Fibroblast of skin of left biceps (primary cell): ENCODE results near the gene SKI.

ENCODE experiments used
- DNase-seq, 2 experiments: peaks; one replicate each; pipeline ENCODE4 v3.0.0-alpha.2; 2013; ENCODE audit warnings: low read depth in 2 of 2

Gene SKI

DNA sequence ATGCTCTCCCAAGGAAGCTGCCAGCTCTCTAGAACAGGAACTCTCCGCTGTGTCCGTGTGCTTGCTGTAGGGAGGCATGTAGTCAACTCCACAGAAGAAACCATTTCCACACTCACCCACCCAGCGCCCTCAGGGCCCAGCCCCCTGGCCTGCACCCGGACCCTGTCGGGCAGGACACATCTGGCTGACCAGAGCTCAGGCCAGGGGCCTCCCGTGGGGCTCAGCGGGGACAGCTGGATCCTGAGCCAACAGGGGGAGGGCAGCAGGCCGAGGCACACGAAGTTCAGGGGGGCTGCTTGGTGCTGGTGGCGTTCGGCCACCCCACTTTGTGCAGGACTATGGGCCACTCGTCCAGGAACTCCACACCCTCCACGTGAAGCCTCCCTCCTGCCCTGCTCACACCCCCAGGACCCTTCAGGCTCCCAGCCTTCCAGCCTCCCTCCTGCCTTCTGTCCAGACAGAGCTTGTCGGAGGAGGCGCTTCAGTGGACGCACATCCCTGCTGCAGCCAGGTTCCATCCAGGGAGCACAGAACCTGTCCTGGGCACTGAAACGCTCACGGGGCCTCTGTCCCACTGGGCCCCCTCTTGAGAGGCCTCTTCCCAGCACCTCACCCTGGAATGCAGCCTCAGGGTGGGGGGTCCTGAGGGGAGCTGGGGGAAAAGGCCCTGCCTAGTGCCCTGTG lies 18.6 kb upstream of the SKI start:
- no peak for DNase-seq

DNA sequence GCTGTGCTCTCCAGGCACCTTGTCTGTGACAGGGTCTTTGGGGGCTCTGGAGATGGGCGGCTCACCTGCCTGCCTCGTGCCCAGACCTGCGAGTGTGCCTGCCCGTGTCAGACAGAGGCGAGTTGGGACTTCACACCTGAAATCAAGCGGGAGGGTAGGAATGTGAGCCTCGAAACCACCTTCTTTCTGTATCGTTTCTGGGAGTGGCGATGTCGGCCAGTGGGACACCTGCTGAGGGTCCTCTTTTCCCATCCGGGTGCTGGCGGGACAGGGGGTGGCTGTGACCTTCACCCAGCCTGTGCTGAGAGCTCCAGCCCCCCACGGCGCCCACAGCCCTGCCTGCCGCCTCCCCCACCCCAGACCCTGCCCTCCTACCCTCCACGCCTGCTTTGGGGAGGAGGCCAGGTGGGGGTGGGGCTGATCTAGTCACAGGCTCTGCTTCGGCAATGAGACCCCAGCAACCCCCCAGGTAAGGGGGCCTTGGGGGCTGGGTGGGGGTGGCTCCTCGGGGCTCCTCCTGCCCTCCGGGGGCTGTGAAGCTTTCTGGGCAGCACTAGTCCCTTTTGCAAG lies 17.9 kb upstream of the SKI start:
- DNase-seq = no peak

DNA sequence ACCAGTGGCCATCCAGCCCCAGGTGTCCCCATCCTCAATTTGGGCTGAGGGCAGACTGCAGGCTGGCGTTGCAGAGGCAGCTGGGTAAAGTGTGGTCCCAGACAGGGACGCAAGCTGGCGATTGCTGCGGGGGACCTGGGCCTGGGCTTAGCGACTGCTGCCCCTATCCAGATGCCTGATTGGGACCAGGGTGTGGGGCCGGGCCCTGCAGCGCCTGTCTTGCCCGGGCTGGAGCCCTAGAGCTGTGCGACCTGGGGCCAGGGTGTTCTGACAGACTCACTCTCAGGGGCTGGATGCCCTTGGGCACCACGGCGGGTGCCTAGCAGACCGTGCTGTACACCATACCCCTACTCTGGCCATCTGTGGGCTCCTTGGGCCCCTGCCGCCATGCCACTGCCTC lies 17.3 kb upstream of the SKI start:
- DNase-seq = no peak

GRCh38 chr1:2212274-2212531 lies 15.9 kb upstream of the SKI start:
- DNase-seq = no peak

DNA sequence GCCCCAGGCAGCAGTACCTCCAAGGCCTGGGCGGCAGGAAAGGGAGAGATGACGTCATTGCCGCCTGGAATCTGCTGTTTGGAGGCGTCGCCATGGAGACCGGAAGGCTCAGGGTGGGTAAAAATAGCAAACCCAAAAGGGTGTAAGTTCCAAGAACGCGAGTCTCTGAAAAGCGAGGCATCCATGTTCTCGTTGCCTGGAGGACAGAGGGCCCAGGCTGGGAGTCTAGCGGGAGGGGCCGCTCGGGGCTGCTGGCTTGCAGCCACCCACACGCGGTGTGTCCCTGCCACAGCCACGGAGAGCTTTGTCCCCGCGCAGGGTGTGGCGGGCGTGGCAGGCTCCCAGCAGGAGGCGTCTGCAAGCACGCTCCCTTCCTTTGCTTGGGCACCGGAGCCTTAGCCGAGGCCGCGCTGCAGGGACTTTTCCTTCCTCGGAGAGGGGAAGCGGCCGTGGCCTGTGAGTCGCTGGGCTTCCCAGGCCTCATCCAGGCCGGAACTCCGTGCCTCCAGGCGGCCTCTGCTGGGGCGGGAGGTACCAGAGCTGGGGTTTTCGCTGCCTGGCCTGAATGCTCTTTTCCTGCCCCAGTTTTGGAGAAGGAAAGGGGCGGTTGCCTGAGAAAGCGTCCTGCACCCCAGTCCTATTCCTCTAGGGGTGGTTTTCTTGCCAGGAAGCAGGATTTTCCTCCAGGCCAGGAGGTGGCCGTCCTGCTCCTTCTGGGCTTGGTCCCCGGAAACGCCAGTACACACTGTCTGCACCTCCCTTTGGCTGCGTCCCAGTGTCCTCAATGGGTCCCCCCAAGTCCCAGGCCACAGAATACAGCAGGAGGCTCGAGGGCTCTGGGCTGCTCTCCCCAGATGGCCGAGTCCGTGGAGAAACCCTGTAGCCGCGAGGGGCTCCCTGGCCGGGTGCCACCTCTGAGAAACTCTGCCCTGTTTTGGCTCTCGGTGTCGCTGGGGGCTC lies 15.3 kb upstream of the SKI start:
- peak; percentile 90 to 92 for DNase-seq

- DNase-seq = peak; percentile 70 to 76
Observed at GRCh38 chr1:2213576-2214505, 14.3 kb upstream of the SKI start.

DNA sequence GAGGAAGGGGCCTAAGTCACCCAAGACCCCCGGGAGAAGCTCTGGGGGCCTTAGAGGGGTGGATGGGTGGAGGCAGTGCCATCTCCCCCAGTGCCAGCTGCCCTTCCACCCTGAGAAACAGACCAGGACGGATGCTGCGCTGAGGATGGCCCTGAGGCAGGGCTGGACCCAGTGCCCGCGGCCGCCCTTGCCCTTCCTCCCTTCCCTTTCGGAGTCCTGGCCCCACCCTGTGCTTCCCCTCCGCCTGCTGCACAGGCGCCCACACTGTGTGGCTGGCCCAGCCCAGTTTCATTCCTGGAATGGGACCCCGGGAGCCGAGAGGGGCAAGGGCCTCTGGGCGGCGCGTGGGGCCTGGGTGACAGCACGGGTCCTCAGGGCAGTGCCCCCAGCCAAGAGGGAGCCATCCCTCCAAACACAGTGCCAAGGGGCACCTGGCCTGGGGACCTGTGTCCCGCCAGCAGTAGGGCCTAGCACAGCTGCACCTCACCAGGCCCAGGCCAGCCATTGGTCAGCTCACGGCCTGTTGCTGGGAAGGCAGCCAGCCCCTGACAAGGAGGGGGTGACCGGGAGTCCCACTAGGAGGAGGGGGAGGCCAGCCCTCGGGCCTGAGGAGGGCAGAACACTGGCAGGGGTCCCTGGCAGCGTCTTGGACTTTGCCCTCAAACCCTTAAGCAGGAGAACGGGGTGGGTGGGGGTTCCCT lies 13.4 kb upstream of the SKI start:
- DNase-seq = no peak

GRCh38 chr1:2215329-2215728 lies 12.8 kb upstream of the SKI start:
- no peak for DNase-seq

DNA sequence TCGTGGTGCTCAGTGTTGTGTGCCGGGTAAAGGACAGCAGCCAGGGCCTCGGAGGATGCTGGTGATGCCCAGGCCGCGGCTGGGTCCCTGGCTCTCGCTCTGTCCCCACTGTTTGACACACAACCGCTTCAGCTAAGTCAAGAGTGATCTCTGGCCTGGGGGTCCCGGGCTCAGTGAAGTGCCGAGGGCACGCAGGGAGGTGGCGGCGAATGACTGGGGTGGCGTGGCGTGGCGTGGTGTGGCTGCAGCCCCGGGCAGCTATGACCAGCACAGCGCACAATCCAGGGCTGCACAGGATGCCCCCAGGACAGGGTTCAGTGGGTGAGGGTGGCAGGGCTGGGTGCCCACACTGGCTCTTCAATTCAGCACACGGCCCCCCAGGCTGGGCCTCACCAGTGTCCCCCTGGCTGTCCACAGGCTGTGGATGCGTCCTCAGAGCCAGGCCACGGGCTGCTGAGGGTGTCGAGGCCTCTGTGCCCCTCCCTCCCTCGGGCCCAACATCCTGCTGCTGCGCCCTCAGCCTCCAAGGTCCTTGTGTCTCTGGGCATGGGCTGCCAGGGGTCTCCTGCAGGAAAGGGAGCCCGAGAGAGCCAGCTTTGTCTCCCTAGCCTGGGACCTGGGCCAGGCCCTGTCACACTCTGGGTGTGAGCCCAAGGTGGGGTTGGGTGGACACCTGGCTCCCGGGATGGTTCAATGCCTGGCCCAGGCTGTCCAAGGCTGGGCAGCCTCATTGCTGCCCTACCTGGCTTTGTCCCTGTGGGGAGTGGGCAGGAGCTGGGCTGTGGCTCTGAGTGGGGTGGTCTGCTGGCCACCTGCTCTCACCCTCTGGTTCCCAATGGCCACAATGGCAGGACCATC lies 12.0 kb upstream of the SKI start:
- DNase-seq = no peak

GRCh38 chr1:2216767-2217058 lies 11.4 kb upstream of the SKI start:
- DNase-seq = no peak

DNA sequence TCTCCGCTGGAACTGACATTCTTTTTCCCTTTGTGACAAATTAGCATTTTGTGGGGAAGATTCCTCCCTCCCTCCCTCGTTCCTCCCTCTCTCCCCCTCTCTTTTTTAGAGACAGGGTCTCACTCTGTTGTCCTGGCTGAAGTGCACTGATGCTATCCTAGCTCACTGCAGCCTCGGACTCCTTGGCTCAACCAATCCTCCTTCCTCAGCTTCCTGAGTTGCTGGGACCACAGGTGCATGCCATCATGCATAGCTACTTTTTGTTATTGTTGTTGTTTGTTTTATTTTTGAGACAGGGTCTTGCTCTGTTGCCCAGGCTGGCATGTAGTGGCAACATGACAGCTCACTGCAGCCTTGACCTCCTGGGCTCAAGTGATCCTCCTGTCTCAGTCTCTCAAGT lies 6.8 kb upstream of the SKI start:
- no peak for DNase-seq

DNA sequence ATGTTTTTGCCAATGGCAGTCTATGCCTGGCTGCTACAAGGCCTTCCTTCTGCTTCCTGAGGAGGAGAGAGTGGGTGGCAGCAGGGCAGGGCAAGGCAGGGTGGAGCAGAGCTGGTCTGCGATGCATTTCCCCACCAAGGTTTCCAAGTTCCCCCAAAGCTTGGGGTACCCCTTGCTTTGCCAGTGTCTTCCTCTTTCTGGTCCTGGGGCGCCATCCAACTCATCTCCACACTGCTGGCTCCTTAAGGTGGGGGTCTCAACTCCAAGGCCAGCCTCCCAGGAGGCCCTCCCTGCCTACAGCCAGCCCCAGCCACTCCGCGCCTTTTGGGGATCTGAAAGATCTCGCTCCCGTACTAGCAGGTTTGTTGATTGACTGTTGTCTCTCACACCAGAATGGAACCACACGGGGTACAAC lies 3.9 kb upstream of the SKI start:
- no peak for DNase-seq

- DNase-seq = no peak
Observed at GRCh38 chr1:2224631-2225428, 3.3 kb upstream of the SKI start.

GRCh38 chr1:2226525-2227345 lies 1.4 kb upstream of the SKI start:
- DNase-seq = no peak

GRCh38 chr1:2227346-2228156 lies 568 bp upstream of the SKI start:
- DNase-seq = peak; percentile 93 to 94

DNA sequence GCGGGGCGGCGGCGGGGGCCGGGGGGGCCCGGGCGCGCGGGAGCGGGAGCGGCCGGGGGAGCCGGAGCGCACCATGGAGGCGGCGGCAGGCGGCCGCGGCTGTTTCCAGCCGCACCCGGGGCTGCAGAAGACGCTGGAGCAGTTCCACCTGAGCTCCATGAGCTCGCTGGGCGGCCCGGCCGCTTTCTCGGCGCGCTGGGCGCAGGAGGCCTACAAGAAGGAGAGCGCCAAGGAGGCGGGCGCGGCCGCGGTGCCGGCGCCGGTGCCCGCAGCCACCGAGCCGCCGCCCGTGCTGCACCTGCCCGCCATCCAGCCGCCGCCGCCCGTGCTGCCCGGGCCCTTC lies 546 bp downstream of the SKI start:
- no peak for DNase-seq

DNA sequence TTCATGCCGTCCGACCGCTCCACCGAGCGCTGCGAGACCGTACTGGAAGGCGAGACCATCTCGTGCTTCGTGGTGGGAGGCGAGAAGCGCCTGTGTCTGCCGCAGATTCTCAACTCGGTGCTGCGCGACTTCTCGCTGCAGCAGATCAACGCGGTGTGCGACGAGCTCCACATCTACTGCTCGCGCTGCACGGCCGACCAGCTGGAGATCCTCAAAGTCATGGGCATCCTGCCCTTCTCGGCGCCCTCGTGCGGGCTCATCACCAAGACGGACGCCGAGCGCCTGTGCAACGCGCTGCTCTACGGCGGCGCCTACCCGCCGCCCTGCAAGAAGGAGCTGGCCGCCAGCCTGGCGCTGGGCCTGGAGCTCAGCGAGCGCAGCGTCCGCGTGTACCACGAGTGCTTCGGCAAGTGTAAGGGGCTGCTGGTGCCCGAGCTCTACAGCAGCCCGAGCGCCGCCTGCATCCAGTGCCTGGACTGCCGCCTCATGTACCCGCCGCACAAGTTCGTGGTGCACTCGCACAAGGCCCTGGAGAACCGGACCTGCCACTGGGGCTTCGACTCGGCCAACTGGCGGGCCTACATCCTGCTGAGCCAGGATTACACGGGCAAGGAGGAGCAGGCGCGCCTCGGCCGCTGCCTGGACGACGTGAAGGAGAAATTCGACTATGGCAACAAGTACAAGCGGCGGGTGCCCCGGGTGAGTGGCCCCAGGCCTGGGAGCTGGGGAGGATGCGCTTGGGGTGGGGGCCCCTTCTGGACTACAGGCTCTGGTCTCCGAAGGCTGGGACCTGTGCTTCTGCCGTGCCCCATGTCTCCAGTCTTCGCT lies 1.1 kb downstream of the SKI start:
- no peak for DNase-seq
